Activated T-helper 9 cell treated with anti-CD3 and anti-CD28 coated beads, Interleukin-2, amount 50 U/mL, for 16 hours (primary cell): ENCODE measurements around the gene FAAP24.
"Not testable (repeated sequence)": the region's sequence is repeated elsewhere in the genome, so short reads cannot be mapped to it uniquely, and the experiment has no call there.

Source experiments
- DNase-seq: peaks from one replicate; pipeline ENCODE4 v3.0.0-alpha.2; 2020; ENCODE audit warnings: low read depth

FAAP24 gene

DNA sequence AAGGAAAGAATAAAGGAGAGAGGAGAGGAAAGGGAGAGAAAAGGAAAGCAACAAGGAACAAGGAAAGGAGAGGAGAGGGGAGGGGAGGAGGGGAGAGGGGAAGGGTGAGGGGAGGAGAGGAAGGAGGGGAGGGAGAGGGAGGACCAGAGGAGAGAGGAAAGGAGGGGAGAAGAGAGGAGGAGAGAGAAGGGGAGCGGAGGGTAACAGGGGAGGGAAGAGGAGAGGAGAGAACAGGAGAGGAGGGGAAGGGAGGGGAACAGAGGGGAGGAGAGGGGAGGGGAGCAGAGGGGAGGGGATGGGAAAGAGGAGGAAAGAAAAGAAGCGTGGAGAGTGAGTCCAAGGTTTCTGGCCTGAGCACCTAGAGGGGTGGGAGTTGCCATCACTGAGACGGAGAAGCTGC is 26.7 kb downstream of the FAAP24 start:
- no peak for DNase-seq

DNA sequence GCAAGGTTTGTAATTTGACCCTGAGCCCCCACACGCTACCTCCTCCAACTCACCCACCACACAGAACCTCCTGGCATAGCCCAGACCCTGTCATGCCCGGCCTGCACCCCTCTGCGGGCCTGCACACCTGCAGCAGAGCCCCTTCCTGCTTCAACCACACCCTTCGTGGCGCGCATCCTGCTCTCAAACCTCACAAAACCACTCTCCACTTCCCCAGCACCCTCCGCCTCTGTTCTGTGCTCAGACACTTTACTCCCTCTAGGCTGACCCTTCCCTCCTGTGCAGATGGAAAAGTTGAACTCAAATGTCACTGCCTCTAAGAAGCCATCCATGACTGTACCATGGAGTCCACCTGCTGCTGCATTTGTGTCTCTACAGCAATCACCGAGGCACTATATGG is 28.5 kb downstream of the FAAP24 start:
- DNase-seq, result no peak

GRCh38 chr19:33000910-33001309 is 28.9 kb downstream of the FAAP24 start:
- no peak for DNase-seq

DNA sequence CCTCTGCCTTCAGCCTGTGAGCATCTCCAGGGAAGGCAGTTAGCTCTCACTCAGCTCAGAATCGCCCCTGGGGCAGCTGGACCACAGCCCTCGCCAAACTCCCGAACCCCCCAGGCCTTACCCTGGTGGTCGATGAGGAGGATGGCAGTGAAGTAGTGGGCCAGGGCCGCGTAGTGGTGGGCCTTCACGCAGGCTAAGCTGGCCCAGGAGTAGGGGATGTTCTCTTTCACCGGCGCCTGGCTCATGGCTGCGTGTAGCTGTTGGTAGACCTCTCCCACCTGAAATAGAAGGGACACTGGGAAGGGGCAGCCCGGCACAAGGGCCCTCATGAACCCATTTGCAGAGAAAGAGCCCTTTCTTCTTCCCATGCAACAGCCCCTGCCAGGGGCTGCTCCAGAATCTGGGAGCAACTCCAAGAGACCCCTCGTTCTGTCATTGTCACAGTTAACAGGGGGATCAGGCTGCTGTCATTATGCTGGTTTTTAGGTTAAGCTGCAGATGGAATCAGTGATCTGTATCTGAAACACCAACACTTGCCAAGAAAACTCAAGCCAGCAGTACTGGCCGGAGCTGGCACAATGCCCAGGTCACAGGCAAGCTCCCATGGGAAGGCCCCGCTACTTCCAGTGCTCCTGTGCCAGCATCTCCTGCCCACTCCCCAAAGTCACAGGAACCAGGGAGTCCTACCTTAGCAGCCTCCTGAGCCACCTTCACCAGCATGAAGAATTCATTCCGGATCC is 30.3 kb downstream of the FAAP24 start:
- not testable (repeated sequence) for DNase-seq

DNA sequence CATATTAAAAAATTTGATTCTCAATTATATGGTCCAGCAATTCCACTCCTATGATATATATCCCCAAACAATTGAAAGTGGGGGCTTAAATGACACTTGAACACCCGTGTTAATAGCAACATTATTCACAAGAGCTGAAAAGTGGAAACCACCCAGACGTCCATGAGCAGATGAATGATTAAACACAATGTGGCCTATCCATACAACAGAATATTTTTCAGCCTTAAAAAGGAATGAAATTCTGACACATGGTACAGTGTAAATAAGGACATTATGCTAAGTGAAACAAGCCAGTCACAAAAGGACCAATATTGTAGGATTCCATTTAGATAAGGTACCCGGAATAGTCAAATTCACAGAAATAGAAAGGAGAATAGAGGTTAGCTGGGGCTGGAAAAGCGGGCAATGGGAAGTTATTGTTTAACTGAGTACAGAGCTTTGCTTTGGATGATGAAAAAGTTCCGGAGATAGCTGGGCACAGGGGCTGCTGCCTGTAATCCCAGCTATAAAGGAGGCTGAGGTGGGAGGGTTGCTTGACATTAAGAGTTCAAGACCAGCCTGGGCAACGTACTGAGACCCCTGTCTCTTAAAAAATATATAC is 31.5 kb downstream of the FAAP24 start:
- not testable (repeated sequence) for DNase-seq

DNA sequence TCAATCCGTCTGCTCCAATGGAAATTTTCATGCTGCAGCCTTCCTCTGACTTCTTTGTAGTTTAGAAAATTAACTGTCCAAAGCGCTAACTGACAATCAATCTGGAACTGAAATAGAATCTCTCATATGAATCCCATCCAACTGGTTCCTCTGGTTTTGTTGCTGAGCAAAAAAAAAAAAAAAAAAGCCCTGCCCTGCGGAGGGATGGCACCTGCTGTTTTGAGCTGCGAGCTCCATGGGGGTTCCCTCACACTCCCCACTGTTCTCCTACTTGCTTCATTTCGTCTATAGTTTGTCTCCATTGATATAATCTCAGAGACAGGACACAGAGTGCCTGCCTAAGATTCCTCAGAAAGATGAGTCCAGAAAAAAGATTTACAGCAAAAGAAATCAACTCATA is 33.4 kb downstream of the FAAP24 start:
- no peak for DNase-seq

DNA sequence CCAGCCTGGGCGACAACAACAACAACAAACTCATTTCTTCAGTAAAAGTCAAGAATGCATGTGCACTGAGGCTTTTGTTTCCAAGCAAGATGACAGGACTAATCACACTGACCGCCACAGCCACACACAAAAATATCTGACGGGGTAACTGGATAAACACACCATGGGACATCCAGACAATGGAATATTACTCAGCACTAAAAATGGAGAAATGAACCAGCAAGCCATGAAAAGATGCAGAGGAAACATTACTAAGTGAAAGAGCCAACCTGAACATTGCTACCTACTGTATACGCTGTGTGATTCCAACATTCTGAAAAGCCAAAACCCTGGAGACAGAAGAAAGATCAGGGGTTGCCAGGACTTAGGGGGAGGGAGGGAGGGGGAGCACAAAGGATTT is 36.7 kb downstream of the FAAP24 start:
- no peak for DNase-seq

- not testable (repeated sequence) for DNase-seq
These were observed 38.8 kb downstream of the FAAP24 start for GRCh38 chr19:33010891-33011290.

DNA sequence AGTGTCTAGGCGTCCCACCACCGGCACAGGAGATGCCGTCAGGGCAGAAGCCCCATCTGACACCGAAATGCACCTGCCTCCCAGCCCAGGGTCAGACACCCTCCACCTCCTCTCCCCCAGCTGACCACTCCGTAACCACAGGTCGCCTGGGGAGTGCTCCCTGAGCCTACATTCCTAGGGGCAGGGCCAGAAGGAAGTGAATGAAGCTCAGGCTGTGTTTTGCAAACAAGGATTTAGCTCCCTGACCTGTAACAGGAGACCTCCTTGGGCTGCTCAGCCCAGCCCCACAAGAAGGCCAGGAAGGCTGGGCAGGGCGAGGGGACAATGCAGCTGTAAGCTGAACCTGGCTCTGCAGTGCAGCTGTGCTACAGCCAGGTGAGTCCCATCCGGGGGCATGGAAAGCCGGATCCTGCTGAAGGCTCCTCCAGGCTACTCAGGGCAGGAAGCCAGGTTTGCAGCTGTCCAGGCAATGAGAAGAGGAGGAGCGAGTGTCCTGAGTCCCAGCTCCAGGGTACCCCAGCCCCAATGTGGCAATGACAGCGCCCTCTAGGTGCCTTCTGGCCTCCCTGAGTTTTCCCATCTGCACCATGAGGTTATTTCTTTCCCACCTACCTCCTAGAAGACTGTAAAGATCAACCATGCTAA is 50.6 kb downstream of the FAAP24 start:
- DNase-seq, result no peak

DNA sequence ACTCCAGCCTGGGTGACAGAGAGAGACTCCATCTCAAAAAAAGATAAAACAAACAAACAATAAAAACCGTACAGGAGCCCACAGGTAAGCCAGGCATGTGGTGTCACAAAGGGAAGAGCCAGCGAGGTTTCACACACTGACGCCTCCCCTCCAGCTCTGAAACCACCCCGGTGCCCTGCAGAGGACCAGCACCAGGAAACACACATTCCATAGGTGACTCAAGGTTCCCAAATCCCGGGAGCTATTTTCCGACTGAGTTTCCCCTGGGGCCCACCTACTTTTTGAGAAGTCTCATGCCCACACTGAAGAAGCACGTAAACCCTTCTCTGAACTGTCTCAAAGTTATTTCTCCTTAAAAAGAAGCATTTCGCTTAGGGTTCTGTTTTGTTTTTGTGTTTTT is 52.4 kb downstream of the FAAP24 start:
- DNase-seq, result no peak

DNA sequence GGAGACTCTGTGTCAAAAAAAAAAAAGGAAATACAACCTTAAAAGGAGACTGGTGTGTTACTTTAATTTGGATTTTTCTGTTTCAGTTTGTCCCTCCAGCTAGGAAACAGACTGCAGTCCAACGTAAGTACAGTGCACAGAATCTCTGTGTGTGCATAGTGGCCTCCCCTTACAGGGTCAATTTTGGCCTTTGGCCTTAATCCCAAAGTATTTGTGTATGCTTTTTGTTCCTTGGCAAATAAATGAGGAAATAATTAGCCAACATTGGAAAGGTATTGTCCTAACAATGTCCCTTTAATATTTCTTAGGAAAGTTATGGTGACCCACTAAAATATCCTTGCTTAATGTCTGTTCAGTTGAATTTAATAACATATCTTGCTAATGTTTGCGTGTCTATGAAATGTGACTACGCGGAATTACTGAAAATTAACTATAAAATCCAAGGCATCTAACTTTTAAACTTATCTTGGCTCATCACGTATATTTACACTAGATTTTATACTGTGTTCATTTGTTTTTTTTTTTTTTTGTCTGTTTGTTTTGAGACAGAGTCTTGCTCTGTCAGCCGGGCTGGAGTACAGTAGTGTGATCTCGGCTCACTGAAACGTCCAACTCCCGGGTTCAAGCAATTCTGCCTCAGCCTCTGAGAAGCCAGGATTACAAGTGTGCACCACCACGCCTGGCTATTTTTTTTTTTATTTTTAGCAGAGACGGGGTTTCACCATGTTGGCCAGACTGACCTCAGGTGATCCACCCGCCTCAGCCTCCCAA is 53.6 kb downstream of the FAAP24 start:
- DNase-seq, result not testable (repeated sequence)

GRCh38 chr19:33026602-33027001 is 54.6 kb downstream of the FAAP24 start:
- not testable (repeated sequence) for DNase-seq
